ENCODE measurements around the gene RASGRF1.
A peak's percentile ranks its signal among the peaks of the same experiment; 100 is the strongest.

RASGRF1 gene

GRCh38 chr15:78957416-78958093 lies 133.0 kb downstream of the RASGRF1 start:
- no peak for DNase-seq (ENCODE audit: low spot score)

- no peak for DNase-seq (ENCODE audit: low spot score)
These were observed 133.6 kb downstream of the RASGRF1 start for GRCh38 chr15:78956937-78957336.

- DNase-seq (ENCODE audit: low spot score) = no peak
These were observed 135.2 kb downstream of the RASGRF1 start for GRCh38 chr15:78955355-78955754.

GRCh38 chr15:78951841-78952238 lies 138.7 kb downstream of the RASGRF1 start:
- DNase-seq (ENCODE audit: low spot score) = no peak

GRCh38 chr15:78950902-78951840 lies 139.4 kb downstream of the RASGRF1 start:
- no peak for DNase-seq (ENCODE audit: low spot score)

- DNase-seq (ENCODE audit: low spot score) = no peak
These were observed 140.2 kb downstream of the RASGRF1 start for GRCh38 chr15:78950343-78950742.

GRCh38 chr15:78949461-78949860 lies 141.1 kb downstream of the RASGRF1 start:
- DNase-seq (ENCODE audit: low spot score) = no peak

GRCh38 chr15:78947506-78947905 lies 143.1 kb downstream of the RASGRF1 start:
- DNase-seq (ENCODE audit: low spot score) = no peak

GRCh38 chr15:78946493-78946892 lies 144.1 kb downstream of the RASGRF1 start:
- DNase-seq (ENCODE audit: low spot score) = no peak

GRCh38 chr15:78944669-78945407 lies 145.7 kb downstream of the RASGRF1 start, which contains the start of gene CTSH:
Gene CTSH (minus strand): TSS chr15:78945046. CDS start chr15:78944981, 65 bp downstream.
- DNase-seq (ENCODE audit: low spot score) = peak; percentile 75

GRCh38 chr15:78944202-78944625 lies 146.4 kb downstream of the RASGRF1 start:
- no peak for DNase-seq (ENCODE audit: low spot score)

GRCh38 chr15:78943692-78944091 lies 146.9 kb downstream of the RASGRF1 start:
- no peak for DNase-seq (ENCODE audit: low spot score)

GRCh38 chr15:78942741-78943140 lies 147.8 kb downstream of the RASGRF1 start:
- DNase-seq (ENCODE audit: low spot score) = no peak

GRCh38 chr15:78938658-78939488 lies 151.7 kb downstream of the RASGRF1 start:
- DNase-seq (ENCODE audit: low spot score) = no peak

- no peak for DNase-seq (ENCODE audit: low spot score)
These were observed 153.3 kb downstream of the RASGRF1 start for GRCh38 chr15:78937132-78937739.

- no peak for DNase-seq (ENCODE audit: low spot score)
These were observed 155.9 kb downstream of the RASGRF1 start for GRCh38 chr15:78934655-78935023.

- no peak for DNase-seq (ENCODE audit: low spot score)
These were observed 156.5 kb downstream of the RASGRF1 start for GRCh38 chr15:78933823-78934654.

- DNase-seq (ENCODE audit: low spot score) = no peak
These were observed 157.3 kb downstream of the RASGRF1 start for GRCh38 chr15:78933187-78933822.

GRCh38 chr15:78932258-78932808 lies 158.2 kb downstream of the RASGRF1 start:
- DNase-seq (ENCODE audit: low spot score) = no peak
